ENCODE measurements around the gene MGA.

The MGA gene

DNA sequence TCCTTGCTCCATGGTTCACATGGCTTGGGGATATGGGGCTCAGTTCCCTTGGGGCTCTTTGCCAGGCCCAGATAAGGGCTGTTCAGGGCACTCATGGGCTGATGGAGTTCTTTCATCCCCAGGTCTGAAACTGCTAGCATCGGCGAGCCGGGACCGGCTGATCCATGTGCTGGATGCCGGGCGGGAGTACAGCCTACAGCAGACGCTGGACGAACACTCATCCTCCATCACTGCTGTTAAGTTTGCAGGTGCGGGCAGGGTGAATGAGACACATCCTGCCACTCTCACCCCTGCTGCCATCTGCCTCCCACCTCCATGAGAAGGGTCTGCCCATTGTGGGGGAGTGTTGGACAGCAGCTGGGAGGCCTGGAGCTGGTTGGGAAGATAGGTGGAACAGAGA is 156.6 kb downstream of the MGA start:
- no peak for DNase-seq
- Histone ChIP-seq H3K36me3 (replicated peaks) (peaks cover 89% of the 10 kb centered on the region), H3K27ac (no peak overlapping the region), H3K27me3 (replicated peaks) (no peaks in the 10 kb centered on the region), H3K4me3 (ENCODE audit: low read depth, low read length) (no peak overlapping the region)
- no peak for TF ChIP-seq CTCF (IDR thresholded peaks at IDR 0.05; ENCODE audit: low read depth, low read length, missing control alignments)
- in situ Hi-C loops (cut with HindIII; ENCODE audit: low pct_ligation_motif_present, low sequenced_read_pairs) = no loop called here

DNA sequence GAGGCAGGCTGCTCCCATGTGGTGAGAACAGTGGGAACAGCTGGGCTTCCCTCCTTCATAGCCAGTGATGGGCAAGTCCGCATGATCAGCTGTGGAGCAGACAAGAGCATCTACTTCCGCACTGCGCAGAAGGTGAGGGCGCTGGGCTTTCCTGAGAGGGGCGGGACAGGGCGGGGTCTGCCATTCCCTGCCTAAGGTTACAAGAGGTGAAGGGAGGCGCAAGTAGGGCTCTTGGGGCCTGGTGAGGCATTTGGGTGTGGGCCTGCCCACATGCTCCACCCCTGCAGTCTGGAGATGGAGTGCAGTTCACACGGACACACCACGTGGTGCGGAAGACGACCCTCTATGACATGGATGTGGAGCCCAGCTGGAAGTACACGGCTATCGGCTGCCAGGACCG is 157.1 kb downstream of the MGA start:
- no peak for DNase-seq
- H3K4me3 ChIP-seq (ENCODE audit: low read depth, low read length) = no peak overlapping the region
- TF ChIP-seq CTCF (IDR thresholded peaks at IDR 0.05; ENCODE audit: low read depth, low read length, missing control alignments) = no peak
- peaks cover 90% of the 10 kb centered on the region for H3K36me3 ChIP-seq (replicated peaks)
- H3K27ac ChIP-seq = no peak overlapping the region
- in situ Hi-C loops (cut with HindIII; ENCODE audit: low pct_ligation_motif_present, low sequenced_read_pairs) = no loop called here
- H3K27me3 ChIP-seq (replicated peaks) = no peaks in the 10 kb centered on the region

DNA sequence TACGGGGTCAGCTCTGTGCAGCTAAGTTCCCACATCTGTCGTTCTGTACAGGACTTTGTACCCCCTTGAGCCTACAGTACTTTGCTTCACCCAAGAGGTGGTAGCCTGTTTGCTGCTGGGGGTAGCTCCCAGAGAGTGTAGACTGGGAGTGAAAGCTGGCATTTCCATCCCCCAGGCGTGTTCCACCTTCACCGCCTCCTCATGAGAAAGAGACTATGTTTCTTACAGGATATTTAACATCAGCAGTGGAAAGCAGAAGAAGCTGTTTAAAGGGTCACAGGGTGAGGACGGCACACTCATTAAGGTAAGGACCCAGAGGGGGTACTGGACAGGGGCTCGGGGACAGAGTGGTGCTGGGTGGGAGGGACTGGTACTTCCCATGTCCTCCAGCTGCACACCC is 157.6 kb downstream of the MGA start:
- Histone ChIP-seq H3K27ac (no peak overlapping the region), H3K36me3 (replicated peaks) (peaks cover 90% of the 10 kb centered on the region), H3K4me3 (ENCODE audit: low read depth, low read length) (no peak overlapping the region), H3K27me3 (replicated peaks) (no peaks in the 10 kb centered on the region)
- no peak for DNase-seq
- no peak for TF ChIP-seq CTCF (IDR thresholded peaks at IDR 0.05; ENCODE audit: low read depth, low read length, missing control alignments)
- in situ Hi-C loops (cut with HindIII; ENCODE audit: low pct_ligation_motif_present, low sequenced_read_pairs) = no loop called here

GRCh38 chr15:41819455-41820050 is 159.3 kb downstream of the MGA start:
- no peak for DNase-seq
- TF ChIP-seq CTCF (IDR thresholded peaks at IDR 0.05; ENCODE audit: low read depth, low read length, missing control alignments) = no peak
- peaks cover 88% of the 10 kb centered on the region for H3K36me3 ChIP-seq (replicated peaks)
- H3K27me3 ChIP-seq (replicated peaks) = no peaks in the 10 kb centered on the region
- H3K4me3 ChIP-seq (ENCODE audit: low read depth, low read length) = no peak overlapping the region
- in situ Hi-C loops (cut with HindIII; ENCODE audit: low pct_ligation_motif_present, low sequenced_read_pairs) = no loop called here
- H3K27ac ChIP-seq = no peak overlapping the region

- in situ Hi-C loops (cut with HindIII; ENCODE audit: low pct_ligation_motif_present, low sequenced_read_pairs) = no loop called here
- Histone ChIP-seq H3K36me3 (replicated peaks) (peaks cover 84% of the 10 kb centered on the region), H3K27ac (no peak overlapping the region), H3K4me3 (ENCODE audit: low read depth, low read length) (no peak overlapping the region), H3K27me3 (replicated peaks) (no peaks in the 10 kb centered on the region)
- DNase-seq = no peak
- no peak for TF ChIP-seq CTCF (IDR thresholded peaks at IDR 0.05; ENCODE audit: low read depth, low read length, missing control alignments)
Observed at GRCh38 chr15:41820791-41821423, 160.7 kb downstream of the MGA start.

GRCh38 chr15:41821831-41822230 is 161.6 kb downstream of the MGA start:
- no peak for DNase-seq
- TF ChIP-seq CTCF (IDR thresholded peaks at IDR 0.05; ENCODE audit: low read depth, low read length, missing control alignments) = no peak
- H3K27ac ChIP-seq = no peak overlapping the region
- in situ Hi-C loops (cut with HindIII; ENCODE audit: low pct_ligation_motif_present, low sequenced_read_pairs) = no loop called here
- H3K27me3 ChIP-seq (replicated peaks) = no peaks in the 10 kb centered on the region
- peaks cover 76% of the 10 kb centered on the region for H3K36me3 ChIP-seq (replicated peaks)
- no peak overlapping the region for H3K4me3 ChIP-seq (ENCODE audit: low read depth, low read length)

Data from brain microvascular endothelial cell (primary cell).